ENCODE results near the gene TECPR2. TPM values are rescaled to one million over a fixed set of nuclear protein-coding genes. Genes with fewer than 3 reads are reported as not detected.
A peak's percentile ranks its signal among the peaks of the same experiment; 100 is the strongest.
"Not testable (repeated sequence)": the region's sequence is repeated elsewhere in the genome, so short reads cannot be mapped to it uniquely, and the experiment has no call there.

TECPR2 gene
- total RNA-seq, 2 donors from 2014 or later: 8.7 to 9.7 TPM

GRCh38 chr14:102321456-102322422 lies 41.0 kb upstream of the TECPR2 start:
- DNase-seq (no peak), ATAC-seq (replicated peaks in 1 of 2) (no peak)
- Mint-ChIP-seq H3K36me3 (ENCODE audit: insufficient read depth in 2 of 2) (peaks cover 1 to 3% of the 10 kb centered on the region in 2 donors), H3K4me1 (ENCODE audit: low read depth) (peaks cover 36% of the 10 kb centered on the region), H3K4me3 (peak overlapping the region in 1 of 2 donors; percentile 96), H3K27ac (peak overlapping the region; percentile 38), H3K9me3 (no peaks in the 10 kb centered on the region), H3K27me3 (ENCODE audit: low read depth) (no peaks in the 10 kb centered on the region)

- Mint-ChIP-seq H3K36me3 (ENCODE audit: insufficient read depth in 2 of 2) (peaks cover 0 to 3% of the 10 kb centered on the region in 2 donors), H3K27me3 (ENCODE audit: low read depth) (no peaks in the 10 kb centered on the region), H3K4me3 (no peak overlapping the region), H3K9me3 (no peaks in the 10 kb centered on the region), H3K27ac (peak overlapping the region; percentile 18), H3K4me1 (ENCODE audit: low read depth) (peaks cover 22% of the 10 kb centered on the region)
- no peak for ATAC-seq (replicated peaks in 1 of 2)
- DNase-seq: peak; percentile 8 to 49
Observed at GRCh38 chr14:102323102-102323501, 39.6 kb upstream of the TECPR2 start.

DNA sequence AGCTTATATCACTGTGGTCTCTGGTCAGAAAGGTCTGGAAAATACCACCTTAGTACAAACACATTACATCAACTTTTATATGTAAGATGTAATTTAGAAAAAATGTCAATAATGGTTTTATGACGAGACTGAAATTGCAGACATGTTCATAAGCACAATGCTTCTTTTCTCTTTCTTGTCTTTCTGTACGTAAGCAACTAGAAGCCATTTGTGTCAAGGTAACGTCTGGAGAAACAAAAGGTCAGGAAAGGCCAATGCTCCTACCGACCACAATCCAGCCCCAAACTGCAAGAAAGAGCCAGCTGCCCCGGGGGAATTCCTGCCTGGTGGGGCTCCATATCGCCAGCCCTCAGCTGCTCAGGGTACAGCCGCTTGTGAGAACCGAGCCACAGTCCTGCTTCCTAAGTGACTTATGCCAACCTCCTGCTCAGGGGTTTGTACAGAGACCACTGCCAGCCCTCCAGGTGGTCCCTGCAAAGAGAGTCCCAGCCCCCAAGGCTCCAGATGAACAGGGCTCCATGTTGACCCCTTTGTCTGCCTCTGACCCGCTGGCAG lies 36.9 kb upstream of the TECPR2 start:
- Mint-ChIP-seq H3K36me3 (ENCODE audit: insufficient read depth in 2 of 2) (peaks cover 0 to 3% of the 10 kb centered on the region in 2 donors), H3K9me3 (no peaks in the 10 kb centered on the region), H3K27ac (peak overlapping the region; percentile 19), H3K27me3 (ENCODE audit: low read depth) (no peaks in the 10 kb centered on the region), H3K4me3 (no peak overlapping the region), H3K4me1 (ENCODE audit: low read depth) (peaks cover 6% of the 10 kb centered on the region)
- DNase-seq (no peak), ATAC-seq (replicated peaks in 1 of 2) (no peak)

GRCh38 chr14:102326583-102326982 lies 36.2 kb upstream of the TECPR2 start:
- no peak for DNase-seq
- ATAC-seq (replicated peaks in 1 of 2): no peak
- Mint-ChIP-seq H3K4me1 (ENCODE audit: low read depth) (peaks cover 8% of the 10 kb centered on the region), H3K4me3 (no peak overlapping the region), H3K27me3 (ENCODE audit: low read depth) (no peaks in the 10 kb centered on the region), H3K27ac (no peak overlapping the region), H3K9me3 (no peaks in the 10 kb centered on the region), H3K36me3 (ENCODE audit: insufficient read depth in 2 of 2) (peaks cover 0 to 3% of the 10 kb centered on the region in 2 donors)

GRCh38 chr14:102329381-102329780 lies 33.4 kb upstream of the TECPR2 start:
- DNase-seq; H3K36me3 Mint-ChIP-seq (ENCODE audit: insufficient read depth in 2 of 2); ATAC-seq (replicated peaks in 1 of 2); H3K27ac Mint-ChIP-seq; H3K27me3 Mint-ChIP-seq (ENCODE audit: low read depth); H3K9me3 Mint-ChIP-seq; H3K4me3 Mint-ChIP-seq; H3K4me1 Mint-ChIP-seq (ENCODE audit: low read depth): not testable (repeated sequence)

DNA sequence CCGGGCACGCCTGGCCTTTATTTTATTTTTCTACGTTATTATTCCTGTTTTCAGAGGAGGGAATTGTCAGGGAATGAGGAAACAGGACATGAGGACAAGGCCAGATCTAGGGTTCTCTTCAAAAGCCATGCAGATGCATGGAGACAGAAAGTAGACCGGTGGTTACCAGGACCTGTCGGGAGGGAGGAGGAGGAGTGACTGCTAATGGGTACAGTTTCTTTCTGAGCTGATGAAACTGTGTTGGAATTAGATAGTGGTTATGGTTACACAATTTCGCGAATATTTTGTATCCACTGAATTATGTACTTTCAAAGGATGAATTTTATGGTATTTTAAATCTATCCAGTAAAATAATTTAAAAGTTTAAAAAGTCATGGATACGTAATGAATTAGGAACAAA lies 31.9 kb upstream of the TECPR2 start:
- no peak for DNase-seq
- H3K27me3 Mint-ChIP-seq (ENCODE audit: low read depth): no peaks in the 10 kb centered on the region
- no peak overlapping the region for H3K27ac Mint-ChIP-seq

GRCh38 chr14:102333390-102333789 lies 29.4 kb upstream of the TECPR2 start:
- ATAC-seq (replicated peaks in 1 of 2) (no peak), DNase-seq (no peak)
- Mint-ChIP-seq H3K36me3 (ENCODE audit: insufficient read depth in 2 of 2) (peaks cover 0 to 5% of the 10 kb centered on the region in 2 donors), H3K4me1 (ENCODE audit: low read depth) (peaks cover 4% of the 10 kb centered on the region), H3K4me3 (no peak overlapping the region), H3K27ac (no peak overlapping the region), H3K27me3 (ENCODE audit: low read depth) (no peaks in the 10 kb centered on the region), H3K9me3 (no peaks in the 10 kb centered on the region)

More for the DNA sequence above, 31.9 kb upstream of the TECPR2 start:
- H3K4me3 Mint-ChIP-seq: no peak overlapping the region
- H3K9me3 Mint-ChIP-seq: no peaks in the 10 kb centered on the region
- H3K36me3 Mint-ChIP-seq (ENCODE audit: insufficient read depth in 2 of 2): peaks cover 0 to 3% of the 10 kb centered on the region in 2 donors
- no peak for ATAC-seq (replicated peaks in 1 of 2)
- H3K4me1 Mint-ChIP-seq (ENCODE audit: low read depth): peaks cover 4% of the 10 kb centered on the region

- DNase-seq (no peak), ATAC-seq (replicated peaks in 1 of 2) (no peak)
- Mint-ChIP-seq H3K4me3 (no peak overlapping the region), H3K9me3 (no peaks in the 10 kb centered on the region), H3K36me3 (ENCODE audit: insufficient read depth in 2 of 2) (peaks cover 0 to 8% of the 10 kb centered on the region in 2 donors), H3K27ac (no peak overlapping the region), H3K4me1 (ENCODE audit: low read depth) (peaks cover 4% of the 10 kb centered on the region), H3K27me3 (ENCODE audit: low read depth) (no peaks in the 10 kb centered on the region)
Observed at GRCh38 chr14:102333795-102334705, 28.7 kb upstream of the TECPR2 start.

- no peak overlapping the region for H3K27ac Mint-ChIP-seq
- ATAC-seq (replicated peaks in 1 of 2) (no peak), DNase-seq (no peak)
- H3K4me1 Mint-ChIP-seq (ENCODE audit: low read depth): peaks cover 4% of the 10 kb centered on the region
- no peaks in the 10 kb centered on the region for H3K9me3 Mint-ChIP-seq
- peaks cover 0 to 8% of the 10 kb centered on the region in 2 donors for H3K36me3 Mint-ChIP-seq (ENCODE audit: insufficient read depth in 2 of 2)
- no peaks in the 10 kb centered on the region for H3K27me3 Mint-ChIP-seq (ENCODE audit: low read depth)
- H3K4me3 Mint-ChIP-seq: no peak overlapping the region
Observed at GRCh38 chr14:102335163-102335562, 27.6 kb upstream of the TECPR2 start.

DNA sequence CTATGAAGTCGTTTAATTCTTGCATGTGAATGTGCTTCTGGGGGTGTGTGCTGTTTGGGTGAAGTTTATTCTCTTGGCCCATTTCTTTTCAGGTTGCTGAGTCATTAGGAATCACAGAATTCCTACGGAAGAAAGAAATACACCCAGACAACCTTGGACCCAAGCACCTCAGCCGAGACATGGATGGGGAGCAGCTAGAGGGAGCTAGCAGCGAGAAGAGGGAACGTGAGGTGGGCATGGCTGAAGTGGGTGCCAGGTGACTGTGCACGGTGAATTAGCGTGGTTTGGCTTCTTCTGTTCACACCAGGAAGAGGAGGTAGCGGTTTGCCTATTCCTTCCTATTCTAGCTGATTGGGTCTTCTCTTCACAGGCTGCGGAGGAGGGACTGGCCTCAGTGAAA lies 24.0 kb upstream of the TECPR2 start:
- H3K27me3 Mint-ChIP-seq (ENCODE audit: low read depth): no peaks in the 10 kb centered on the region
- peaks cover 0 to 9% of the 10 kb centered on the region in 2 donors for H3K36me3 Mint-ChIP-seq (ENCODE audit: insufficient read depth in 2 of 2)
- no peak overlapping the region for H3K27ac Mint-ChIP-seq
- no peak for ATAC-seq (replicated peaks in 1 of 2)
- H3K4me3 Mint-ChIP-seq: no peak overlapping the region
- H3K4me1 Mint-ChIP-seq (ENCODE audit: low read depth): no peaks in the 10 kb centered on the region
- DNase-seq: no peak
- no peaks in the 10 kb centered on the region for H3K9me3 Mint-ChIP-seq

- H3K27ac Mint-ChIP-seq: no peak overlapping the region
- peaks cover 0 to 9% of the 10 kb centered on the region in 2 donors for H3K36me3 Mint-ChIP-seq (ENCODE audit: insufficient read depth in 2 of 2)
- no peaks in the 10 kb centered on the region for H3K27me3 Mint-ChIP-seq (ENCODE audit: low read depth)
Observed at GRCh38 chr14:102341566-102341965, 21.2 kb upstream of the TECPR2 start.

DNA sequence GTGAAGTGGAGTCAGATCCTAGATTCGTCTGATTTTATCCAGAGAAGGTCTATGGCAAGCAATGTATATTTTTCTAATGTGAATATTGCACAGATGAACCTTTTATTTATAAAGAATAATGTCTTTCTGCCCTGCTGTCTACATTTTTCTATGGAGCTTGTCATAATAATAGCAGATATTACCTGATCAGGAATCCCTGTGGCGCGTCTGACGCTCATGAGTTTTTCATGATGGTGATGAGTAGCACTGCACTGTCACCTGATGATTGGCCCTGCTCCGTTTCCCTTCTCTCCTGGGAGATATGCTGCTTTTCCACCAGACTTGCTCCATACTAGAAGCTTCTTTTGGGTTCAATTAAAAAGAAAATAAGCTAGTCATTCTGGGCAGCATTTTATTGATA lies 20.5 kb upstream of the TECPR2 start:
- Mint-ChIP-seq H3K27ac (no peak overlapping the region), H3K9me3 (no peaks in the 10 kb centered on the region), H3K4me1 (ENCODE audit: low read depth) (no peaks in the 10 kb centered on the region), H3K4me3 (no peak overlapping the region), H3K27me3 (ENCODE audit: low read depth) (no peaks in the 10 kb centered on the region), H3K36me3 (ENCODE audit: insufficient read depth in 2 of 2) (peaks cover 0 to 9% of the 10 kb centered on the region in 2 donors)
- no peak for ATAC-seq (replicated peaks in 1 of 2)
- DNase-seq: no peak

More at GRCh38 chr14:102341566-102341965, 21.2 kb upstream of the TECPR2 start:
- no peaks in the 10 kb centered on the region for H3K4me1 Mint-ChIP-seq (ENCODE audit: low read depth)
- no peak overlapping the region for H3K4me3 Mint-ChIP-seq
- H3K9me3 Mint-ChIP-seq: no peaks in the 10 kb centered on the region
- ATAC-seq (replicated peaks in 1 of 2) (no peak), DNase-seq (no peak)

DNA sequence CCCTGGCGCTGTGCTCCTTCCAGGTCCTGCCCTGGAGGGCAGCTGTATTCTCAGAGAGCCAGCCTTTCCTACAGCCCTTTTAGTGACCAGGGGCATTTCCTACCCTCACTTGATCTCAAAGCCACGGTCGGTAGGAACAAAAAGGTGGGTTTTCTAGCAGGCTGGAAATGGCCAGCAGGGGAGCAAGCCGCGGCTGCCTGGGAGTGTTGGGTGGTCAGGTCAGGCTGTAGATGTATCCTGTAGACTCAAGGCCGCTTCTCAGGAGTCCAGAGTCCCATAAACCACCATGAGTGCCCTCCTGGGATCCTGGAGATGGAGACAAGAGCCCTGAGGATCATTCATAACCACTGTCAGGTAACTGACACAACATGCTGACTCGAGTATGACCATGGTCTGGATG lies 18.7 kb upstream of the TECPR2 start:
- Mint-ChIP-seq H3K36me3 (ENCODE audit: insufficient read depth in 2 of 2) (peaks cover 0 to 8% of the 10 kb centered on the region in 2 donors), H3K4me1 (ENCODE audit: low read depth) (no peaks in the 10 kb centered on the region), H3K9me3 (no peaks in the 10 kb centered on the region), H3K27ac (no peak overlapping the region), H3K4me3 (no peak overlapping the region), H3K27me3 (ENCODE audit: low read depth) (no peaks in the 10 kb centered on the region)
- DNase-seq (no peak), ATAC-seq (replicated peaks in 1 of 2) (no peak)
